ENCODE results near the gene PIR. TPM values are rescaled to one million over a fixed set of nuclear protein-coding genes. Genes with fewer than 3 reads are reported as not detected.

Gene PIR
- total and polyA plus RNA-seq, 9 of the 15 experiments (the other 6 are each of a cell fraction or from before 2014, with no cell fraction given) = 7.5 to 29.8 (median 11.5) TPM

DNA sequence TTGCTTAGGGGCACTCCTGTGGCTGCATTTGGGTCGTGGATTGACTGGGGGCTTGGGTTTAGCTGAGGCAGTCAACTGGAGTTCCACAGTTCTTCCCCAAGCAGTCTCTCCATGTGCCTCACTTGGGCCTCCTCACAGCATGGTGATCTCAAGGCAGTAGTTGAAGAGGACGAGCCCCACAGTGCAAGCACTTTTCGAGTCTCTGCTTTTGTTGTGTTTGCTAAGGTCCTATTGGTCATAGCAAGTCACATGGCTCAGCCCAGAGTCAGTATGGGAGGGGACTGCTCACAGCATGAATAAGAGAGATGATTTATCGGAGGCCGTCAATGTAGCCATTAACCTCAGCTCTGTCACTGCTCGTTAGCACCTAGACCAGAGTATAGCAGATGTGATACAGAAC lies 37.2 kb upstream of the PIR start (continued):
- TF ChIP-seq, protein P1, sequence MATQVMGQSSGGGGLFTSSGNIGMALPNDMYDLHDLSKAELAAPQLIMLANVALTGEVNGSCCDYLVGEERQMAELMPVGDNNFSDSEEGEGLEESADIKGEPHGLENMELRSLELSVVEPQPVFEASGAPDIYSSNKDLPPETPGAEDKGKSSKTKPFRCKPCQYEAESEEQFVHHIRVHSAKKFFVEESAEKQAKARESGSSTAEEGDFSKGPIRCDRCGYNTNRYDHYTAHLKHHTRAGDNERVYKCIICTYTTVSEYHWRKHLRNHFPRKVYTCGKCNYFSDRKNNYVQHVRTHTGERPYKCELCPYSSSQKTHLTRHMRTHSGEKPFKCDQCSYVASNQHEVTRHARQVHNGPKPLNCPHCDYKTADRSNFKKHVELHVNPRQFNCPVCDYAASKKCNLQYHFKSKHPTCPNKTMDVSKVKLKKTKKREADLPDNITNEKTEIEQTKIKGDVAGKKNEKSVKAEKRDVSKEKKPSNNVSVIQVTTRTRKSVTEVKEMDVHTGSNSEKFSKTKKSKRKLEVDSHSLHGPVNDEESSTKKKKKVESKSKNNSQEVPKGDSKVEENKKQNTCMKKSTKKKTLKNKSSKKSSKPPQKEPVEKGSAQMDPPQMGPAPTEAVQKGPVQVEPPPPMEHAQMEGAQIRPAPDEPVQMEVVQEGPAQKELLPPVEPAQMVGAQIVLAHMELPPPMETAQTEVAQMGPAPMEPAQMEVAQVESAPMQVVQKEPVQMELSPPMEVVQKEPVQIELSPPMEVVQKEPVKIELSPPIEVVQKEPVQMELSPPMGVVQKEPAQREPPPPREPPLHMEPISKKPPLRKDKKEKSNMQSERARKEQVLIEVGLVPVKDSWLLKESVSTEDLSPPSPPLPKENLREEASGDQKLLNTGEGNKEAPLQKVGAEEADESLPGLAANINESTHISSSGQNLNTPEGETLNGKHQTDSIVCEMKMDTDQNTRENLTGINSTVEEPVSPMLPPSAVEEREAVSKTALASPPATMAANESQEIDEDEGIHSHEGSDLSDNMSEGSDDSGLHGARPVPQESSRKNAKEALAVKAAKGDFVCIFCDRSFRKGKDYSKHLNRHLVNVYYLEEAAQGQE (IDR thresholded peaks at IDR 0.05; ENCODE audit: borderline replicate concordance) = peak; percentile 25; the same call in 1 of the 2 replicates
- TF ChIP-seq, protein P1 (CRISPR knock-in tag; IDR thresholded peaks at IDR 0.05; ENCODE audit: low read depth) = no peak
- TF ChIP-seq, protein P2, sequence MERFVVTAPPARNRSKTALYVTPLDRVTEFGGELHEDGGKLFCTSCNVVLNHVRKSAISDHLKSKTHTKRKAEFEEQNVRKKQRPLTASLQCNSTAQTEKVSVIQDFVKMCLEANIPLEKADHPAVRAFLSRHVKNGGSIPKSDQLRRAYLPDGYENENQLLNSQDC (CRISPR knock-in tag; IDR thresholded peaks at IDR 0.05) = no peak
- TF ChIP-seq, protein P3, sequence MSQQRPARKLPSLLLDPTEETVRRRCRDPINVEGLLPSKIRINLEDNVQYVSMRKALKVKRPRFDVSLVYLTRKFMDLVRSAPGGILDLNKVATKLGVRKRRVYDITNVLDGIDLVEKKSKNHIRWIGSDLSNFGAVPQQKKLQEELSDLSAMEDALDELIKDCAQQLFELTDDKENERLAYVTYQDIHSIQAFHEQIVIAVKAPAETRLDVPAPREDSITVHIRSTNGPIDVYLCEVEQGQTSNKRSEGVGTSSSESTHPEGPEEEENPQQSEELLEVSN (IDR thresholded peaks at IDR 0.05; ENCODE audit: borderline replicate concordance in 1 of 2, extremely low read depth in 1 of 2, insufficient read depth in 1 of 2, insufficient read length in 1 of 2, low read depth in 1 of 2, low read length in 1 of 2, poor library complexity in 1 of 2, severe bottlenecking in 1 of 2) = peak; percentile 29 to 47
- TF ChIP-seq PML (IDR thresholded peaks at IDR 0.05; ENCODE audit: low read length) (0 out of 2 replicates have a peak, but pooled peaks have one; percentile 24), JUND (IDR thresholded peaks at IDR 0.05; ENCODE audit: borderline replicate concordance, low read depth, low read length) (no peak), JUND (tag; IDR thresholded peaks at IDR 0.05; ENCODE audit: borderline replicate concordance, low read depth, low read length) (peak; percentile 17; the same call in 1 of the 3 replicates), TAF1 (IDR thresholded peaks at IDR 0.05; ENCODE audit: control insufficient read depth, extremely low read depth, insufficient read depth, low read length, severe bottlenecking) (peak; percentile 56), FOS (IDR thresholded peaks at IDR 0.05; ENCODE audit: extremely low read depth, insufficient read length) (peak; percentile 22), SUPT5H (IDR thresholded peaks at IDR 0.05) (peak; percentile 56), MEIS2 (IDR thresholded peaks at IDR 0.05; ENCODE audit: partially characterized antibody) (peak; percentile 97)
- TF ChIP-seq, protein P4, sequence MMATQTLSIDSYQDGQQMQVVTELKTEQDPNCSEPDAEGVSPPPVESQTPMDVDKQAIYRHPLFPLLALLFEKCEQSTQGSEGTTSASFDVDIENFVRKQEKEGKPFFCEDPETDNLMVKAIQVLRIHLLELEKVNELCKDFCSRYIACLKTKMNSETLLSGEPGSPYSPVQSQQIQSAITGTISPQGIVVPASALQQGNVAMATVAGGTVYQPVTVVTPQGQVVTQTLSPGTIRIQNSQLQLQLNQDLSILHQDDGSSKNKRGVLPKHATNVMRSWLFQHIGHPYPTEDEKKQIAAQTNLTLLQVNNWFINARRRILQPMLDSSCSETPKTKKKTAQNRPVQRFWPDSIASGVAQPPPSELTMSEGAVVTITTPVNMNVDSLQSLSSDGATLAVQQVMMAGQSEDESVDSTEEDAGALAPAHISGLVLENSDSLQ (IDR thresholded peaks at IDR 0.05) = peak; percentile 93
